Activated CD8-positive, alpha-beta memory T cell treated with anti-CD3 and anti-CD28 coated beads, Interleukin-2, amount 50 U/mL, for 1 hour (primary cell): Measurements from ENCODE around the gene CATSPERZ.

Experiments
- DNase-seq: peaks from one replicate; pipeline ENCODE4 v3.0.0-alpha.2; 2020; ENCODE audit errors: extremely low read depth

The CATSPERZ gene

GRCh38 chr11:64341429-64341828 is 41.3 kb downstream of the CATSPERZ start:
- no peak for DNase-seq

GRCh38 chr11:64341851-64342791 is 42.0 kb downstream of the CATSPERZ start:
- peak; percentile 45 for DNase-seq

GRCh38 chr11:64342869-64343745 is 42.9 kb downstream of the CATSPERZ start:
- no peak for DNase-seq

- no peak for DNase-seq
These were observed 43.8 kb downstream of the CATSPERZ start for GRCh38 chr11:64343767-64344559.

- no peak for DNase-seq
These were observed 44.6 kb downstream of the CATSPERZ start for GRCh38 chr11:64344787-64345186.

GRCh38 chr11:64347193-64347867 is 47.2 kb downstream of the CATSPERZ start:
- no peak for DNase-seq

GRCh38 chr11:64348383-64349024 is 48.3 kb downstream of the CATSPERZ start:
- DNase-seq: no peak

- no peak for DNase-seq
These were observed 48.8 kb downstream of the CATSPERZ start for GRCh38 chr11:64349025-64349387.

GRCh38 chr11:64349404-64349803 is 49.2 kb downstream of the CATSPERZ start:
- DNase-seq: no peak

GRCh38 chr11:64351136-64351631 is 51.0 kb downstream of the CATSPERZ start:
- no peak for DNase-seq

- DNase-seq: no peak
These were observed 52.2 kb downstream of the CATSPERZ start for GRCh38 chr11:64352099-64352994.

- no peak for DNase-seq
These were observed 53.0 kb downstream of the CATSPERZ start for GRCh38 chr11:64352995-64353714.

- DNase-seq: no peak
These were observed 53.8 kb downstream of the CATSPERZ start for GRCh38 chr11:64353715-64354506.
